IMR-90 (cell line): ENCODE results near the gene ZC2HC1B. TPM values are rescaled to one million over a fixed set of nuclear protein-coding genes. Genes with fewer than 3 reads are reported as not detected.

ENCODE experiments used
- ATAC-seq: fragments of 200-7000 bp; cut with Tn5 transposase; 2 replicates; pipeline ENCODE4 v1.9.1; 2020; ENCODE audit warnings: low read depth, mild to moderate bottlenecking, moderate library complexity
- BruUV-seq: library from RNA; stranded (reverse); fragments of 400-500 nt; replicated peaks from 2 replicates; lab custom pipeline; 2021; lab: Mats Ljungman, UMichigan
- CTCF ChIA-PET: fragments of 300-600 bp; formaldehyde crosslinking; extraction: SDS; loops from one replicate; lab custom pipeline; 2021; ENCODE audit warnings: antibody characterized with exemption; lab: Yijun Ruan, JAX
- POLR2A ChIA-PET: fragments of 300-600 bp; sonication (Branson Sonifier 250); formaldehyde crosslinking; loops from one replicate; lab custom pipeline; 2022; ENCODE audit warnings: antibody characterized with exemption; ENCODE audit not compliant: unreplicated experiment; lab: Charles Lee
- DNase-seq: peaks from one replicate; pipeline ENCODE4 v3.0.0; 2013
- H2AFZ ChIP-seq: replicated peaks from 2 replicates; pipeline ENCODE3; 2013; ENCODE audit warnings: low read length, mild to moderate bottlenecking; ENCODE audit not compliant: poor library complexity
- H2AK5ac ChIP-seq: 2 replicates; pipeline ENCODE4 v1.6.1; 2013; ENCODE audit warnings: low read depth, low read length, inconsistent platforms
- H2AK9ac ChIP-seq: replicated peaks from 2 replicates; pipeline ENCODE3; 2013; ENCODE audit warnings: mild to moderate bottlenecking, low read depth, low read length, moderate library complexity; ENCODE audit not compliant: poor library complexity
- H2BK120ac ChIP-seq: 2 replicates; pipeline ENCODE4 v1.6.1; 2013; ENCODE audit warnings: low read depth, low read length, inconsistent platforms
- H2BK15ac ChIP-seq: 3 replicates; pipeline ENCODE4 v1.6.1; 2013; ENCODE audit warnings: low read depth, low read length, inconsistent platforms
- H2BK20ac ChIP-seq: 2 replicates; pipeline ENCODE4 v1.6.1; 2013; ENCODE audit warnings: low read depth, mild to moderate bottlenecking, inconsistent platforms, low read length, moderate library complexity
- H2BK5ac ChIP-seq: 2 replicates; pipeline ENCODE4 v1.6.1; 2013; ENCODE audit warnings: mild to moderate bottlenecking, low read depth, low read length, inconsistent platforms; ENCODE audit not compliant: poor library complexity, severe bottlenecking
- H3K14ac ChIP-seq: replicated peaks from 2 replicates; pipeline ENCODE4 v1.6.1; 2013; ENCODE audit warnings: low read depth, low read length, inconsistent platforms
- H3K18ac ChIP-seq: 2 replicates; pipeline ENCODE4 v1.6.1; 2013; ENCODE audit warnings: low read depth, low read length, control low read depth
- H3K23ac ChIP-seq: 2 replicates; pipeline ENCODE4 v1.6.1; 2013; ENCODE audit warnings: low read depth, low read length, inconsistent platforms
- H3K27ac ChIP-seq: 2 replicates; pipeline ENCODE4 v1.5.1; 2013; ENCODE audit warnings: mild to moderate bottlenecking, control low read depth, low read length; ENCODE audit not compliant: insufficient read depth
- H3K27me3 ChIP-seq: 2 replicates; pipeline ENCODE4 v1.6.1; 2013; ENCODE audit warnings: low read length; ENCODE audit not compliant: control insufficient read depth, insufficient read depth
- H3K36me3 ChIP-seq: 2 replicates; pipeline ENCODE4 v1.6.1; 2013; ENCODE audit warnings: low read length, mixed read lengths; ENCODE audit not compliant: control insufficient read depth, insufficient read depth
- H3K4ac ChIP-seq: 2 replicates; pipeline ENCODE4 v1.6.1; 2013; ENCODE audit warnings: low read depth, low read length, inconsistent platforms
- H3K4me1 ChIP-seq: 2 replicates; pipeline ENCODE4 v1.6.1; 2013; ENCODE audit warnings: low read length, mixed read lengths; ENCODE audit not compliant: control insufficient read depth, insufficient read depth
- H3K4me2 ChIP-seq: 2 replicates; pipeline ENCODE4 v1.6.1; 2013; ENCODE audit warnings: low read depth, mild to moderate bottlenecking, control low read depth, low read length, moderate library complexity
- H3K4me3 ChIP-seq: 2 replicates; pipeline ENCODE4 v1.5.1; 2013; ENCODE audit warnings: low read depth, mild to moderate bottlenecking, control low read depth, low read length, moderate library complexity; ENCODE audit not compliant: insufficient read depth
- H3K56ac ChIP-seq: 2 replicates; pipeline ENCODE4 v1.6.1; 2013; ENCODE audit warnings: low read length, inconsistent platforms; ENCODE audit not compliant: insufficient read depth; ENCODE audit errors: extremely low read depth
- H3K79me1 ChIP-seq, 2 experiments: 2 replicates each; pipeline ENCODE4 v1.6.1; 2013; ENCODE audit warnings: low read length in 2 of 2, inconsistent platforms in 1 of 2, low read depth in 1 of 2
- H3K9ac ChIP-seq: 2 replicates; pipeline ENCODE4 v1.6.1; 2013; ENCODE audit warnings: low read depth, low read length, control low read depth
- H3K9me1 ChIP-seq: 2 replicates; pipeline ENCODE4 v1.6.1; 2013; ENCODE audit warnings: low read length, inconsistent platforms; ENCODE audit not compliant: insufficient read depth
- H3K9me3 ChIP-seq: 2 replicates; pipeline ENCODE4 v1.6.1; 2013; ENCODE audit warnings: low read length; ENCODE audit not compliant: control insufficient read depth, insufficient read depth
- H4K20me1 ChIP-seq: 2 replicates; pipeline ENCODE4 v1.6.1; 2013; ENCODE audit warnings: low read length, inconsistent platforms; ENCODE audit not compliant: insufficient read depth
- H4K5ac ChIP-seq: 2 replicates; pipeline ENCODE4 v1.6.1; 2013; ENCODE audit warnings: mild to moderate bottlenecking, low read depth, low read length, control low read depth
- H4K8ac ChIP-seq, 2 experiments: 2 replicates each; pipeline ENCODE4 v1.6.1; 2013; ENCODE audit warnings: low read depth in 2 of 2, low read length in 2 of 2, control low read depth in 1 of 2, inconsistent platforms in 1 of 2
- H4K91ac ChIP-seq: 2 replicates; pipeline ENCODE4 v1.6.1; 2013; ENCODE audit warnings: low read depth, low read length, inconsistent platforms; ENCODE audit not compliant: insufficient read depth
- CTCF ChIP-seq: conservative IDR thresholded peaks from 2 replicates; pipeline ENCODE4 v1.5.1; 2012; ENCODE audit warnings: mild to moderate bottlenecking, low read depth, low read length, improper control_type of control experiment
- NFE2L2 ChIP-seq: fragments of 150-350 bp; IDR thresholded peaks from 2 replicates; pipeline ENCODE4 v1.6.1; 2016; ENCODE audit warnings: low read depth, mild to moderate bottlenecking, low read length
- RAD21 ChIP-seq: IDR thresholded peaks from 2 replicates; pipeline ENCODE4 v1.6.1; 2012; ENCODE audit warnings: low read length, improper control_type of control experiment
- SMC3 ChIP-seq: fragments of 150-350 bp; IDR thresholded peaks from 2 replicates; pipeline ENCODE4 v1.6.1; 2016; ENCODE audit warnings: low read depth, mild to moderate bottlenecking, antibody characterized with exemption, low read length, moderate library complexity
- WGBS, 2 experiments: methylation state at CpG; one replicate each; pipeline versions ENCODE4 v1.1.5 to v1.1.7; 2013; ENCODE audit warnings: missing lambda C conversion rate in 2 of 2; ENCODE audit not compliant: insufficient read length in 1 of 2; ENCODE audit errors: extremely low coverage in 2 of 2; 5-methylcytosine and 5-hydroxymethylcytosine counted together
- dilution Hi-C: fragments of 300-500 bp; cut with HindIII; formaldehyde crosslinking; loops from one replicate; pipeline ENCODE4 v1.14.3; 2018; ENCODE audit warnings: low sequenced_read_pairs; ENCODE audit not compliant: unreplicated experiment
- in situ Hi-C: fragments of 300-500 bp; cut with MboI; formaldehyde crosslinking; loops from 3 replicates; pipeline ENCODE4 v1.14.3; 2019; ENCODE audit warnings: low sequenced_read_pairs, inconsistent platforms, mixed read lengths
- intact Hi-C: fragments of 100-400 bp; cut with micrococcal nuclease; formaldehyde crosslinking; loops from 2 replicates; pipeline ENCODE4 v1.10.0; 2022
- polyA plus RNA-seq, 3 experiments: library from polyadenylated mRNA; depleted of rRNA; stranded (reverse); fragments of >200 nt; gene quantifications; 2 replicates each; pipeline ENCODE4 v1.2.3, GENCODE V29; 2012; ENCODE audit warnings: low replicate concordance in 1 of 3
- total RNA-seq: library from RNA; depleted of rRNA; stranded (reverse); fragments of >200 nt; gene quantifications from 2 replicates; pipeline ENCODE4 v1.2.3, GENCODE V29; 2012

ZC2HC1B gene
- total and polyA plus RNA-seq, 2 of the 4 experiments (the other 2 are of a cell fraction): not detected

GRCh38 chr6:143941852-143942627, 77.8 kb downstream of the ZC2HC1B start:
- H3K18ac ChIP-seq: no peak overlapping the region
- POLR2A ChIA-PET: no interaction called here
- H2BK5ac ChIP-seq: no peak overlapping the region
- H3K79me1 ChIP-seq: no peaks in the 10 kb centered on the region
- H3K23ac ChIP-seq: no peak overlapping the region
- no peaks in the 10 kb centered on the region for H3K9me3 ChIP-seq
- intact Hi-C loops (loop anchor here (2.0 to 10.0 kb wide), 2 partner anchors 263 to 367 kb away; no protein-coding TSS in a partner anchor), dilution Hi-C loops (no loop called here), in situ Hi-C loops (no loop called here)
- no peaks in the 10 kb centered on the region for H3K4me1 ChIP-seq
- 80% methylated on average over 2 of the region's 20 CpGs; no CpG with 5 or more reads in 1 of the 2 experiments for WGBS, 2 experiments
- peak; percentile 55 for TF ChIP-seq CTCF
- TF ChIP-seq NFE2L2: no peak
- peak; percentile 51 for TF ChIP-seq SMC3
- peak; percentile 47 for TF ChIP-seq RAD21
- no peak overlapping the region for H3K56ac ChIP-seq
- ATAC-seq: no peak
- no peak overlapping the region for H3K14ac ChIP-seq
- H2BK120ac ChIP-seq: no peak overlapping the region
- no peak overlapping the region for H3K9ac ChIP-seq
- no peak overlapping the region for H4K8ac ChIP-seq
- peaks cover 2% of the 10 kb centered on the region for H3K27me3 ChIP-seq
- peak overlapping the region; percentile 64 for H2AFZ ChIP-seq
- CTCF ChIA-PET: interaction anchor here (0.6 to 1.4 kb wide), 3 partner anchors 62 to 95 kb away, joined by 3 to 5 read pairs (median 3); no protein-coding TSS in a partner anchor
- H2AK5ac ChIP-seq: no peak overlapping the region
- no peak overlapping the region for H4K91ac ChIP-seq
- no peak overlapping the region for H3K4me3 ChIP-seq
- DNase-seq: peak; percentile 49
- H2AK9ac ChIP-seq: no peak overlapping the region
- no peak overlapping the region for H3K4me2 ChIP-seq
- peaks cover 5% of the 10 kb centered on the region for H3K36me3 ChIP-seq
- no TSS peak for BruUV-seq
- no peak overlapping the region for H3K4ac ChIP-seq
- H4K20me1 ChIP-seq: no peaks in the 10 kb centered on the region
- no peak overlapping the region for H2BK15ac ChIP-seq
- H4K5ac ChIP-seq: no peak overlapping the region
- H3K9me1 ChIP-seq: no peaks in the 10 kb centered on the region
- H3K27ac ChIP-seq: no peak overlapping the region
- no peak overlapping the region for H2BK20ac ChIP-seq
